OCI-LY3 (cell line): Measurements from ENCODE around the gene PPFIBP2.

Source experiments
- EZH2phosphoT487 ChIP-seq: fragments of 200-600 bp; shearing (Covaris generic); IDR thresholded peaks from 2 replicates; pipeline ENCODE4 v1.6.1; 2018; ENCODE audit warnings: antibody characterized with exemption, mixed run types, low read depth
- TF ChIP-seq, protein P1 (sequence below): fragments of 200-600, 300-600 bp; sonication (generic); IDR thresholded peaks from 2 replicates; pipeline ENCODE4 v1.5.1; 2014; ENCODE audit warnings: antibody characterized with exemption, low read length, low read depth

DNA sequence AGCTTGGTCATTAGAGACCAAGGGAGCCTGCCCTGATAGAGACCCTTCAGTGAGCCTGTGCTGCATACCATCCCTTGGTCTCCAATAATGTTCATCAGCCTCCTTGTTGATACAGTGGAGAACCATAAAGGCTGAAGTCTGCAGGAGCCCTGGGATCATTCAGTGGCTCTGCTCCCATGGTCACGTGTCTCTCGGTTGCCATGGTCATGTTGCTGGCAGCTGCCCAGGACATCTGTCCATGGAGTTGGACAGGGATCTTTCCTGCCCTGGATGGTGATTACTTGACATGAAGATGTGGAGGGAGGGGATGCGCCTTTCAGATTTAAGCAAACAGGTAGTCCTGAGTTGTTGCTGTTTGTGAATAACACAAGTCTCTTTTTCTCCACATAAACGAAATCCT is 121.3 kb downstream of the PPFIBP2 start:
- TF ChIP-seq, protein P1, sequence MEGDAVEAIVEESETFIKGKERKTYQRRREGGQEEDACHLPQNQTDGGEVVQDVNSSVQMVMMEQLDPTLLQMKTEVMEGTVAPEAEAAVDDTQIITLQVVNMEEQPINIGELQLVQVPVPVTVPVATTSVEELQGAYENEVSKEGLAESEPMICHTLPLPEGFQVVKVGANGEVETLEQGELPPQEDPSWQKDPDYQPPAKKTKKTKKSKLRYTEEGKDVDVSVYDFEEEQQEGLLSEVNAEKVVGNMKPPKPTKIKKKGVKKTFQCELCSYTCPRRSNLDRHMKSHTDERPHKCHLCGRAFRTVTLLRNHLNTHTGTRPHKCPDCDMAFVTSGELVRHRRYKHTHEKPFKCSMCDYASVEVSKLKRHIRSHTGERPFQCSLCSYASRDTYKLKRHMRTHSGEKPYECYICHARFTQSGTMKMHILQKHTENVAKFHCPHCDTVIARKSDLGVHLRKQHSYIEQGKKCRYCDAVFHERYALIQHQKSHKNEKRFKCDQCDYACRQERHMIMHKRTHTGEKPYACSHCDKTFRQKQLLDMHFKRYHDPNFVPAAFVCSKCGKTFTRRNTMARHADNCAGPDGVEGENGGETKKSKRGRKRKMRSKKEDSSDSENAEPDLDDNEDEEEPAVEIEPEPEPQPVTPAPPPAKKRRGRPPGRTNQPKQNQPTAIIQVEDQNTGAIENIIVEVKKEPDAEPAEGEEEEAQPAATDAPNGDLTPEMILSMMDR = no peak
- no peak for TF ChIP-seq EZH2phosphoT487
